PC-3 (cell line): ENCODE results near the gene NOX3. TPM values are rescaled to one million over a fixed set of nuclear protein-coding genes. Genes with fewer than 3 reads are reported as not detected.

ENCODE experiments used
- ATAC-seq: fragments of 200-7000 bp; cut with Tn5 transposase; 2 replicates; pipeline ENCODE4 v1.9.1; 2020; ENCODE audit warnings: mild to moderate bottlenecking, moderate library complexity
- BruUV-seq: library from RNA; stranded (reverse); fragments of 400-500 nt; replicated peaks from 2 replicates; lab custom pipeline; 2021; lab: Mats Ljungman, UMichigan
- CTCF ChIA-PET: fragments of 300-600 bp; sonication (Branson Sonifier 250); formaldehyde crosslinking; loops from one replicate; lab custom pipeline; 2022; ENCODE audit warnings: antibody characterized with exemption; lab: Charles Lee
- POLR2A ChIA-PET: fragments of 300-600 bp; sonication (Branson Sonifier 250); formaldehyde crosslinking; loops from one replicate; lab custom pipeline; 2022; ENCODE audit warnings: antibody characterized with exemption; ENCODE audit not compliant: unreplicated experiment; lab: Charles Lee
- DNase-seq: peaks from one replicate; pipeline ENCODE4 v3.0.0-alpha.2; 2015
- H2AFZ ChIP-seq: fragments of 300-600 bp; sonication (generic); 2 replicates; pipeline ENCODE4 v1.6.0; 2016; ENCODE audit warnings: antibody characterized with exemption, low read length
- H3F3A ChIP-seq: fragments of 300-600 bp; sonication (generic); one replicate; pipeline ENCODE4 v1.6.0; 2017; ENCODE audit warnings: antibody characterized with exemption, low read length, control low read depth, mild to moderate bottlenecking; ENCODE audit not compliant: unreplicated experiment
- H3K27ac ChIP-seq: fragments of 300-600 bp; sonication (generic); 2 replicates; pipeline ENCODE4 v1.5.1; 2016; ENCODE audit warnings: mild to moderate bottlenecking, low read length
- H3K27me3 ChIP-seq: fragments of 300-600 bp; sonication (generic); 2 replicates; pipeline ENCODE4 v1.6.1; 2016; ENCODE audit warnings: low read length, mixed read lengths
- H3K36me3 ChIP-seq: fragments of 300-600 bp; sonication (generic); 2 replicates; pipeline ENCODE4 v1.6.1; 2016; ENCODE audit warnings: low read depth, mixed run types, low read length, mixed read lengths
- H3K4me1 ChIP-seq: fragments of 300-600 bp; sonication (generic); 2 replicates; pipeline ENCODE4 v1.5.1; 2016; ENCODE audit warnings: low read length; ENCODE audit not compliant: insufficient read depth
- H3K4me2 ChIP-seq: fragments of 300-600 bp; sonication (generic); 2 replicates; pipeline ENCODE4 v1.6.0; 2016; ENCODE audit warnings: low read length
- H3K4me3 ChIP-seq: fragments of 300-600 bp; sonication (generic); 2 replicates; pipeline ENCODE4 v1.5.1; 2016; ENCODE audit warnings: mild to moderate bottlenecking, low read length, mixed read lengths
- H3K79me2 ChIP-seq: fragments of 300-600 bp; sonication (generic); 2 replicates; pipeline ENCODE4 v1.6.1; 2017; ENCODE audit warnings: low read length, mixed read lengths
- H3K9ac ChIP-seq: fragments of 300-600 bp; sonication (generic); 2 replicates; pipeline ENCODE4 v1.6.0; 2016; ENCODE audit warnings: mild to moderate bottlenecking, low read length
- H3K9me2 ChIP-seq: fragments of 300-600 bp; sonication (generic); replicated peaks from 2 replicates; pipeline ENCODE4 v1.6.1; 2016; ENCODE audit warnings: mixed run types, low read length, mixed read lengths
- H3K9me3 ChIP-seq: fragments of 300-600 bp; sonication (generic); 2 replicates; pipeline ENCODE4 v1.6.1; 2016; ENCODE audit warnings: low read length, mixed read lengths
- H4K20me1 ChIP-seq: fragments of 300-600 bp; sonication (generic); 2 replicates; pipeline ENCODE4 v1.6.1; 2016; ENCODE audit warnings: low read length, mixed read lengths
- CTCF ChIP-seq: fragments of 300-600 bp; sonication (generic); conservative IDR thresholded peaks from 2 replicates; pipeline ENCODE4 v1.5.1; 2017; ENCODE audit warnings: antibody characterized with exemption, low read depth, mild to moderate bottlenecking, low read length
- EZH2 ChIP-seq: fragments of 300-600 bp; sonication (generic); IDR thresholded peaks from one replicate; pipeline ENCODE4 v1.6.1; 2017; ENCODE audit warnings: antibody characterized with exemption, mild to moderate bottlenecking, low read length; ENCODE audit not compliant: unreplicated experiment
- EZH2phosphoT487 ChIP-seq: fragments of 300-600 bp; sonication (generic); IDR thresholded peaks from 2 replicates; pipeline ENCODE4 v1.6.1; 2018; ENCODE audit warnings: mild to moderate bottlenecking, antibody characterized with exemption, low read length, borderline replicate concordance
- intact Hi-C: fragments of 100-400 bp; cut with micrococcal nuclease; formaldehyde crosslinking; loops from 2 replicates; pipeline ENCODE4 v1.9.0; 2023
- total RNA-seq: library from RNA; depleted of rRNA; stranded (reverse); fragments of >200 nt; gene quantifications from 2 replicates; pipeline ENCODE4 v1.2.3, GENCODE V29; 2014

Gene NOX3
- total RNA-seq, 1 experiment from 2014 or later = not detected

GRCh38 chr6:155495011-155495768 is 39.6 kb upstream of the NOX3 start:
- H3K4me3 ChIP-seq = no peak overlapping the region
- CTCF ChIA-PET = no interaction called here
- no peak overlapping the region for H3K4me2 ChIP-seq
- H3K27me3 ChIP-seq = no peaks in the 10 kb centered on the region
- H3K4me1 ChIP-seq = peaks cover 44% of the 10 kb centered on the region
- H3K9me3 ChIP-seq = no peaks in the 10 kb centered on the region
- intact Hi-C loops = loop anchor here (10.0 kb wide), 1 partner anchor 310 kb away; no protein-coding TSS in a partner anchor
- H3K9ac ChIP-seq = peak overlapping the region; percentile 56
- ATAC-seq (no peak), DNase-seq (peak; percentile 6)
- no peaks in the 10 kb centered on the region for H3K79me2 ChIP-seq
- no peak for TF ChIP-seq EZH2phosphoT487
- TF ChIP-seq CTCF = peak; percentile 28; the same call in 1 of the 2 replicates
- no peak for TF ChIP-seq EZH2
- POLR2A ChIA-PET = no interaction called here
- H2AFZ ChIP-seq = no peak overlapping the region; the same call in 1 of the 2 replicates
- H3F3A ChIP-seq = peaks cover 7% of the 10 kb centered on the region
- BruUV-seq = no TSS peak
- no peaks in the 10 kb centered on the region for H3K36me3 ChIP-seq
- no peaks in the 10 kb centered on the region for H3K9me2 ChIP-seq
- peak overlapping the region; percentile 96 for H3K27ac ChIP-seq
- no peaks in the 10 kb centered on the region for H4K20me1 ChIP-seq

- H3F3A ChIP-seq = peaks cover 7% of the 10 kb centered on the region
Measured at GRCh38 chr6:155493694-155494143, 38.1 kb upstream of the NOX3 start.

More at GRCh38 chr6:155493694-155494143, 38.1 kb upstream of the NOX3 start:
- no peaks in the 10 kb centered on the region for H4K20me1 ChIP-seq
- peak overlapping the region; percentile 62 for H3K9ac ChIP-seq
- intact Hi-C loops = loop anchor here (1.0 to 10.0 kb wide), 5 partner anchors 31 to 309 kb away; no protein-coding TSS in a partner anchor
- no peaks in the 10 kb centered on the region for H3K79me2 ChIP-seq
- peak; percentile 95 for DNase-seq
- H2AFZ ChIP-seq = no peak overlapping the region
- peak; percentile 78 for ATAC-seq
- H3K4me3 ChIP-seq = no peak overlapping the region
- H3K9me3 ChIP-seq = no peaks in the 10 kb centered on the region
- H3K4me1 ChIP-seq = peaks cover 44% of the 10 kb centered on the region
- H3K27me3 ChIP-seq = no peaks in the 10 kb centered on the region
- CTCF ChIA-PET = interaction anchor here (0.8 kb wide), 1 partner anchor 30 kb away, joined by 4 read pairs; no protein-coding TSS in a partner anchor
- no TSS peak for BruUV-seq
- H3K9me2 ChIP-seq = no peaks in the 10 kb centered on the region
- peak overlapping the region; percentile 96 for H3K27ac ChIP-seq
- peak overlapping the region; percentile 53 for H3K4me2 ChIP-seq
- no peak for TF ChIP-seq CTCF
- TF ChIP-seq EZH2phosphoT487 = no peak
- no peak for TF ChIP-seq EZH2
- POLR2A ChIA-PET = interaction anchor here (0.5 kb wide), 1 partner anchor 41 kb away, joined by 4 read pairs; no protein-coding TSS in a partner anchor
- H3K36me3 ChIP-seq = no peaks in the 10 kb centered on the region
